HS-5 (cell line): Measurements from ENCODE around the gene ADGRD1.
"Not testable (repeated sequence)": the region's sequence is repeated elsewhere in the genome, so short reads cannot be mapped to it uniquely, and the experiment has no call there.

ENCODE experiments used
- DNase-seq: peaks from one replicate; pipeline ENCODE4 v3.0.0-alpha.2; 2012; ENCODE audit warnings: low read depth

The ADGRD1 gene

DNA sequence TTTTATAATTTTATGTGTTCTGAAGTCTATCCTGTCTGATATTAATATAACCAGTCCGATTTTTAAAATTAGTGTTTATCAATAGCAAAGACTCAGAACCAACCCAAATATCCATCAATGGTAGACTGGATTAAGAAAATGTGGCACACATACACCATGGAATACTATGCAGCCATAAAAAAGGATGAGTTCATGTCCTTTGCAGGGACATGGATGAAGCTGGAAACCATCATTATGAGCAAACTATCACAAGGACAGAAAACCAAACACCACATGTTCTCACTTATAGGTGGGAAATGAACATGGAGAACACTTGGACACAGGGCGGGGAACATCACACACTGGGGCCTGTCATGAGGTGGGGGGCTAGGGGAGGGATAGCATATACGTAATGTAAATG, 16.2 kb upstream of the ADGRD1 start:
- not testable (repeated sequence) for DNase-seq

DNA sequence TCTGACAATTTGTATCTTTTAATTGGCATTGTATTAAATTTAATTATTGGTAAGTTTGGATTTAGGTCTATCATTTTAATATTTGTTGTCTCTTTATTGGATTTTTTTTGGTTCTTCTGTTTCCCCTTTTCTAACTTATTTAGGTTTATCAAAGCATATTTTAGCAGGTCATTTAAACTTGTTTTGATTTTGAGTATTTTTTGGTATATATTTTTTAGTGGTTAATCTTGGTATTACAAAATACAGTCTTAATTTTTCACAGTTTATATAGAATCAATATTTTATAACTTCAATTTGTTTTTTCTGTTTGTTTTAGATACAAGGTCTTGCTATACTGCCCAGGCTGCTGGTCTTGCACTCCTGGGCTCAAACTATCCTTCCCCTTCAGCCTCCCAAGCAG, 15.5 kb upstream of the ADGRD1 start:
- DNase-seq, result no peak

DNA sequence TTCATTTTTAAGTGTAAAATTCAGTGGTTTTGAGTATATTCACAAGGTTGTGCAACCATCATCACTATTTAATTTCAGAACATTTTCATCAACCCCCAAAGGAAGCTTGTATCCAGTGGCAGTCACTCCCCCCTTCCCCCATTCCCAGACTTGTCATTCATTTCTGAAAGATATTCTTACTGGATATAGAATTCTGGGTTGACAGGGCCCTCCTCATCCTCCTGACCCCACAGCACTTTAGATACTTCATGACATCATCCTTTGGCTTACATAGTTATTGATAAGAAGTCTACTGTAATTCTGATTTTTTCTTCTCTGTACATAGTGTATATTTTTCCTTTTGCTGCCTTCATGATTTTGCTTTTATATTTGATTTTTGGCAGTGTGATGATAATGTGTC, 8.8 kb upstream of the ADGRD1 start:
- DNase-seq, result no peak

DNA sequence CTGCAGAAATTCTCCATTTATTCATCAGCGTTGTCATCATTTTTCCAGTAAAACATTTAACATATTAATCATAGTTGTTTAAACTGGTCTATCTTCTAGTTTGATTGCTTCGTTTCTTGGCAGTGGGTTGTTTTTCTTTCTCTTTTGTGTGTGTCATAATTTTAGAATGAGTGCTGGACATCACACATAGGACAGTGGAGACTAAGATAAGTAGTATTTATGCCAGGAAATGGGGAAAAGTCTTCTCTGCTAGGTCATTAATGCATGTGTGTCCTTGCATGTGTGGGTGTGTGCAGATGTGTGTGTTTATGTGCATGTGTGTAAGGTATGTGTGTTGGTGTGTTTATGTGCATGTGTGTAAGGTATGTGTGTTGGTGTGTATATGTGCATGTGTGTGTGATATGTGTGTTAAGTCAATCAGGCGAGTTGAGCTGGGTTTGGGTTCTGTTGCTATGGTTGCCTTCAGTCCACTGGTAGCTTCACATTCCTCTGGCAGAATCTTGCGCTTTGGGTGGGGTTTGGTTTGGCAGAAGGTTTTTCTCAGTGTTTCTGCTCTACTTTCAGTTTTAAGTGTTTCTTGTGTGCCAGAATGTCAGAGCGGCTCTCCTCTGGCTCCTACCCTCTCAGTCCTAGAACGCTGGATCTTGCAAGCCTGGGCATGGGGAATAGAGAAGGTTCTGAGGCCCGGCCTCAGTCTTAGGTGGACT, 7.8 kb upstream of the ADGRD1 start:
- no peak for DNase-seq

DNA sequence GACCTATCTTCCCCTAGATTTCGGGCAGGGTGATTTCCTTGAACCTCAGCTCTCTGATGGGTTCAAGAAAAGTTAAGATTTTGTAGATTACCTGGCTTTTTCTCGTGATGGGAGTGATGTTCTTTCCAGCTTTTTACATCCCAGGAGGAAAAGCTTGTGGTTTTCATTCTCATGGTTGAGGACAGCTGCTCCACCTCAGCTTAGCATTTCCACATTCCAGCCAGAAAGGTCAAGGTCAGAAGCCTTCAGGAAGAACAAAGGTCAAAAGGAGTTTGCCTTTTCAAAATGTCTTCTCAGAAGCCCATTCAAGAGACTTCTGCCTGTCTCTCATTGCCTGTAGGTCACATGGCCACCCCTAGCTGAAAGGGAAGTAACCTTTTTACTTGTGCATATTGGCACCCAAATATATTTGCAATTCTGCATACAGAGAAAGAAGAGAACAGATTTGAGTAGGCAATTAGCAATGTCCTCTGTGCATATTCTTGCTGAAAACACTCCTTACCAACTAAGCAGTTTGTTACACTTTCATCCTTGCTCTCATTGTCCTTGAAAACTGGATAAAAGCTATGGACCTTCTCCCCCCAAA, 6.6 kb upstream of the ADGRD1 start:
- DNase-seq, result no peak

DNA sequence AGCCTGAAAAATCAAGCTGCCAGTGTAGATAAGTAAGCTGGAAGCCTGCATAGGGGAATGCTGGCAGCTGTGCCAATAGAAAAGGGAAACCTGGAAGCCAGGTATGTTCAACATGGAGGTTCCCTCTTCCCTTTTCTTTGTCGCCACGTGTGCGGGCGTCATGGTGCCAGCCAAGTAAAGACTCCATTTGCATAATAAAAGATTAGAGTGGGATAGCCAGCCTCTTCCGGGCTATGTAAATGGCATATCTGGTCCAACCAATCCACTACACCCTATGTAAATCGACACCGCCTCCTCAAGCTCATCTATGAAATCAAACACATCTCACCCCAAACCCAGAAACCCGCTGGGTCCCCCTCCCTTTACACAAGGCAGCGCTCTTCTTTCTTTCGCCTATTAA, 5.6 kb upstream of the ADGRD1 start:
- no peak for DNase-seq

DNA sequence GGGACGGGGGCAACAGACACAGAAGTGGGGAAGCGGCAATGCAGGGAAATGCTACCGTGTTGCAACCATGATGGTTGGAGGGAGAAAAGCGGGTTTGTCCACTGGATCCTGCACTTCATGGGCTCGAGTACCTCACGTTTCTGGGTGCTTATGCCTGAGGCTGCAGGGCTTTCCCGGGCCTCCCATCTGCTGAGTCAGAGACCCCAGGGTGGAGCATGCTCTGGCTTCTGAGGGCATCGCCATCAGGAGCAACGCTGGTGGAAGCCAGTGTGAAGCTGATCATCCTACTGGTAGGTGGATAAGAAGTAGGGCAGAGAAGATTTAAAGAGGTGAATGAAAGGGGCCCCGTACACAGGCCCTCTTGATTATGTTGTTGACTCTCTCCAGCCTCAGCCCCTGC, 5.0 kb upstream of the ADGRD1 start:
- no peak for DNase-seq

DNA sequence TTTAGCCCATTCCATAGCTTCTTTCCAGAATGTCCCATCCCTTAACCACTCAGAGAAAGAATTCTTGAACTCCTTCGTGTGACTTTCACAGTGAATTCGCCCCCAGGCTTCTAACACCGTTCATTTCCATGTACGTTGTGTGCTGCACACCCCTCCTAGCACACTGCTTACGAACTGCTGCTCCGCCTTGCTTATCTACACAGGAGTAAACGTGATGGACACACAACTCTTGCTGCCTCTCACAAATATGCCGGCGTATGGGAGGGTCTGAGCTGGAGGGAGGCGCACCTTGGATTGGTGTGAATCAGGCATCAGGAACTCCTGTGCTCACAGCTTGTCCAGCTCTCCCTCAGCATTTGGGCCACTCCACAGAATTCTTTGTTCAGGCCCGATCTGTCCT, 3.9 kb upstream of the ADGRD1 start:
- no peak for DNase-seq

DNA sequence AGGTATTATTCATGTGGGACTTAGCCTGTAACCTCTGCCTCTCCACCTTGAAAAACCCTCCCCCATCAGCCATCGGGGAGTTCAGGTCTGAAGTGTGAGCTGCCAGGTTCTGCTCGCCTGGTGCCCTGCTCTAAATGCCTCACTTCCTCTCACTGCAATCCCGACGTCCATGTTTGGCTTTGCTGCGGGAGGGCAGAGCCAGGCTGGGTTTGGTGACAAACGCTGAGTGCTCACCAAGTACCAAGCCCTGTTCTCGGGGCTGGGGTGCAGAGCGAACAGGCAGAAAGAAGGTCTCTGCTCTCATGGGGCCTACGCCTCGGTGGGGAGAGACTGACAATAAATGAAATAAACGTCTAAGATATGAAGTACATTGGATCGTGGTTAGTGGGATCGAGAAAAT, 2.1 kb upstream of the ADGRD1 start:
- DNase-seq, result no peak

DNA sequence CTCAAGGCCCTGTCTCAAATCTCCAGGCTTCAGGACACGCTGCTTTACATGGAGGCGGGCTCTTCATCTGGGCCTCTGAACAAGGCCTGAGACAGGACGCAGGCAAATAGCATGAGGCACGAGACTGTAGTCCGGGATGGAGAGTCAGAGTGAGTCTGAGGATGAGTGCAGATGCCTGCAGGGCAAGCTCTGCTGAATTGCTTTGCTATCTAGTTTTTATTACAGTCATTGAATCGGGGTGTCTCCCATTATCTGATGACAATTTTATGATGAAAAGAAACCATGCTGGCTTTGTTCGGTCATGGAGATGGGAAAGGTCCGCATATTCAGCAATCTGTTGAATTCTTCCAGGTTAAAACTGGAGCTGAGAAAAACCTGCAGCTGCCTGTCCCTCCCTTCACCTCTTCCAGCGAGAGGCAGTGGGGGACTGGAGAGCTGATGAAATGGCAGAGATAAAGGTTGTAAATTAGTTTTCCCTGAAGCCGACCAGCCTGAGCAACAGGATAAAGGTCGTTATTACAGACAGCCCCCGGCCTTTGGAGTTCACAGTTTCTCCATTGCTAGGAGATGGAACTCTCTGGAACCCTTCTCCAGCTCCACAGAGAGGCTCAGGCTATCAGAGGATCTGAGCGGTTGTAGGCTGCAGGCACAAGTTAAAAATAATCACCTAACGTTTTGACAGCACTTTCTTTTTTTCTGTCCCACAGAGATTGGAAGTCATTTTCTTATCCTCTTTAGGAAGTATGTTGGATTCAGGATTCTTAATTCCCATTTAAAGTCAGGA, 1.3 kb upstream of the ADGRD1 start:
- DNase-seq, result no peak

DNA sequence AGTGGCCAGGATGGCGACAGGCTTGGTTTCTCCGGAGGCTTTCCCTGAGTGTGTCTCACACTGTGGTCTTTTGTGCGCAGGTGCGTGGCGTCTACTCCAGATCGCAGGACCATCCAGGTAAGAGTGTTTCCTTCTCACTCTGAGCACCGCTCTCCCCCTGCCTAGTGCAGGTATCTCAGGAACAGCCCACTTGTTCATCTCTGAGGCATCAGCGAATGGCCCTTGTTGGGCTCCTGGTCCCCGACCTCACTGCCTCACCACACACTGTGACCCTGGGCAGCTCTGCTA, 781 bp downstream of the ADGRD1 start:
- no peak for DNase-seq

DNA sequence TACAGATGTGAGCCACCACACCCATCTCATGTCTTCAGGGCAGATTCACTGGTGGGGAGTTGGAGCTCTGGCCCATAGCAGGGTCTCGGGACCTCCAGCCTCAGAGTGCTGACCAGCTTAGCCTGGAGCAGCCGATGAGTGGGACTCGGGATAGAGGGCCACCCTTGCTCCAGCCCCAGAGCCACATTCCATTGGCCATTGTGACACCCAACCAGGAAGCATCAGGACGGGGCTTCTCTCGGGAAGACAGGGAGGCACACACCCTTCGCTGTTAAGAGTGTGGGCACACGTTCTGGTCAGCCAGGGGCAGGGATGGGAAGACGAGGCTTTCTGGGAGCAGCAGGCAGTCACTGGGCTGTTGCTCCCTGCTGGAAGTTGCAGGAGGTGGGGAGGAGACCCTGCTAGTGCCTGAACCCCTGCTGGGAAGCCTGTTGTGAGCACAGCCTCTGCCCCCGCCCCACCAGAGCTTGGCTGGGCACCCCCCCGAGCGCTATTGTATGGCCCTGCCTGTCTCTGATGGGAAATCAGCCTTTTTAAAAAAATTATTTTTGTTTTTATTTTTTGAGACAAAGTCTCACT, 1.6 kb downstream of the ADGRD1 start:
- DNase-seq, result no peak

DNA sequence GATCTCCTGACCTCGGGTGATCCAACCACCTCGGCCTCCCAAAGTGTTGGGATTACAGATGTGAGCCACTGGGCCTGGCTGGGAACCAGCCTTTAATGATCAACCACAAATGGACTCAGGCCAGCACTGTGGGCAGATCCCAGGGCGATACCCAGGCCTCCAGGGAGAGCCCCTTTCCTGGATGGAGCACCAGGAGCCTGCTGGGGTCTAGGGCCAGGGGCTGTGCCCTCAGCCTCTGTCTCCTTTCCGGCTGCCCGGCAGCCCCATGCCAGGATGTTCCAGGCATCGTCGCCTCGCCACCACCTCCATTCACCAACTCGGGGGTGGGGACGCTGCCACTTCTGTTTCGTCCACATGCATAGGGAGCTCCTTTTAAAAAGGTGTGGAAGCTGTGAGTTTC, 2.3 kb downstream of the ADGRD1 start:
- DNase-seq, result no peak

DNA sequence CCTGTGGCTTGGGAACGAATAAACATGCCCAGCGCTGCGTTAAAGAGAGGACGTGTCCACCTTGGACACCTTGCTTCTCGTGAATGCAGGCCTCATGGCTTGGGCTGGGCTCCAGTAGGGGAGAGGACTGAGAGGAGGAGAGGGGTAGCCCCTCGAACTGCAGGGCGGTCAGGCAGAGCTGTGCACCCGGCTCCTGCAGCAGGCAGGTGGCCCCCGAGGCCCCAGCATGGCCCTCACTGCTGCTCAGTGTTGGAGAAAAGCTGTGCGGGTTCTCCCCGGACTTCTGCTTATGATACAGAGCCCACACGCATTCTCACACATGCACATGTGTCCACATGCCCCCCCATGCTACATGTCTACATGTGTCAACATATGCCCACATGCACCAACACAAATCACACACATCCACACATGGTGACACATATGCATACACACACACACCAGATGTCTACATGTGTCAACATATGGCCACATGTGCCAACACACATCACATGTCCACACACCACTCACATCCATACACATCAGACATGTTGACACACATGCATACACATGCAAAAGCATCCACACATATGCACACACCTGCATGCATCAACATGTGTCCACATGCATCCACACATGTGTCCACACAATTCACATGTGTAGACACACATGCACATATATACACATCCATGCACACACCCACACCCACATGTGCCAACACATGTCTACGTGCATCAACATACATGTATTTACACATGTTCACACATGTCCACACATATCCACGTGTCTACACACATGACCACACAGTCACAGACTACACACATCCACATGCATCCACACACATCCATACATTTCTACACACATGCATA, 3.0 kb downstream of the ADGRD1 start:
- no peak for DNase-seq

DNA sequence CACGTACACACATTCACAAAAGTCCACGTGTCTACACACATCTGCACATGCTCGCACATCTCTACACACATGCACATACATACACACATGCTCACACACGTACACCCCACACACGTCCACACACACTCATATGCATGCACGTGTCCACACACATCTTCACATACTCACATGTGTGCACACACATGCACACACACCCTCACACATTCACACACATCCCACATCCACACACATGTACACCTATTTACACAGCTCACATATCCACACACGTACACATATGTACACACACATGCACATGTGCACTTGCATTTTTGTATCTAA, 3.6 kb downstream of the ADGRD1 start:
- DNase-seq, result no peak

DNA sequence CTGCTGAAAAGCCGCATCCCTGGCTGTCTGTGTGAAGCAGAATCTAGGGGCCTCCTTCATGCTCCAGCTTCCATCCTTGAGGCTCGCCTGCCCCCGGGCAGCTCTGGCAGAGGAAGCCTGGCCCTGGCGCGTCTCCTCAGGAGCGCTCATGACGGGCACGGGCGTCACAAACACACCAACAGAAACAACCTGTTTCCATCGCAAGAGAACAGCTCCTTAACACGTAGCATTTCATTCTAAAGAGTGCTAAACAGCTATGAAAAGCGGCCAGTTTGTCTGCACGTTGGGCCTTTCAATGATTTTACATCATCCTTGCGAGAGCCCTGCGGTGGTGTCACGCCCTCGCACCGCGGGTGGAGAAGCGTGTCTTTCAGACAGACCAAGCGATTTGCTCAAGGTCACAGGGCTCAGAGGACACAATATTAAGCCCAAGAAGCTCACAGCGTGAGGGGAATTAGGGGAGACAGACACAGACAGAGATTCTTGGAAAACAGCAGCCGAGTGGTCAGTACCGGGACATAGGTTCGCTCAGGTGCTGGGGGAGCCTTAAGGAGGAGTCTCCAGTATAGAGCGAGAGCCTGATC, 4.9 kb downstream of the ADGRD1 start:
- no peak for DNase-seq

DNA sequence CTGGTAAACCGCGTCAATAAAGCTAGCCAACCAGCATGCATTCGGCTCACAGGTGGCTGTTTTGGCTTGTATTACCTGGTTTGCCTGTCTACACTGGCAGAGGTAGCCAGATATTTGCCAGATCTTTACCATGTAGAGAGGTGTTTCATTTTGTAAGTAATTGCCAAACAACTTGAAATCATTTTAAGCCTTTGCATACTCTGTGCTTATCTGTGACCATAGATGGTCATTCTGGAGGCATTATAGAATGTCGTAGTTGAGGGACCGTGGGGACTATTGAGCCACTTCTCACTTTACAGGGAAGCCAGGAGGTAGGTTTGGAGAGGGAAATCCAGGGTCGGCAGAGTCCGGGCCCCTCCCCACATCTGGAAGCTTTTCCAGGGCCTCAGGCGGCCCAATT, 5.9 kb downstream of the ADGRD1 start:
- DNase-seq, result no peak

DNA sequence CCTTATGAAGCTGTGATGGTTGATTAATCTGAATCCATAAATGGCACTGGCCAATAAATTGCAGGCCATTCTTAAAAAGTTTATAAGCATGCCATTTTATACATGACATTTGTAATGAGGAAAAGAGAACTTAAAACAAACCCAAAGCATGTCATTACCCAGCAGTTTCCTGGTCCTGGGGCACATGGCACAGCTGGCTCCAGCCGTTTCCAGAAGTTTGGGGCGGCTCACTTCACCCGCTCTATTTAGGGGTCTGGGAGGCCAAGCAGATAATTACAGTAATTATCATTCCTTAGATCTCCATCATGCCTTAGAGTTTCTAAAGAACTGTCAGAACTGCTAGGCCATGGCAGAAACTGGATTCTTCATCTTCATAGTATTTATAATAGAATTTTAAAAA, 6.4 kb downstream of the ADGRD1 start:
- no peak for DNase-seq

DNA sequence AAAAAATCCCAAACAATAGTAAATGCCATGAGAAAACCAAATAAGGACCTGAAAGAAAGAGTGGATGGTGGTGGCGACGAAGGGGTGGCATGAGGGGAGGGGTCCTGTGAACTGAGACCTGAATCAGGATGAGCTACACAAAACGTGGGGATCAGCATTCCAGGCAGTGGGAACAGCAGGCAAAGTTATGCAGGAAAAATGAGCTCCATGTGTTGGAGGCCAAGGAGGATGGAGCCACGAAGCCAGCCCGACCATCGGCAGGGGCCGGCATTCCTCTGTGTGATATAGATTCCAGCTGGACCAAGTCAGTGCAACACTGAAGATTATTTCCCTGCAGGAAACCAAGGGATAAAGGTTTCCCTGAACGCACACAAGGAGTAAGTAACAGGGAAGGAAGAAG, 7.1 kb downstream of the ADGRD1 start:
- no peak for DNase-seq

DNA sequence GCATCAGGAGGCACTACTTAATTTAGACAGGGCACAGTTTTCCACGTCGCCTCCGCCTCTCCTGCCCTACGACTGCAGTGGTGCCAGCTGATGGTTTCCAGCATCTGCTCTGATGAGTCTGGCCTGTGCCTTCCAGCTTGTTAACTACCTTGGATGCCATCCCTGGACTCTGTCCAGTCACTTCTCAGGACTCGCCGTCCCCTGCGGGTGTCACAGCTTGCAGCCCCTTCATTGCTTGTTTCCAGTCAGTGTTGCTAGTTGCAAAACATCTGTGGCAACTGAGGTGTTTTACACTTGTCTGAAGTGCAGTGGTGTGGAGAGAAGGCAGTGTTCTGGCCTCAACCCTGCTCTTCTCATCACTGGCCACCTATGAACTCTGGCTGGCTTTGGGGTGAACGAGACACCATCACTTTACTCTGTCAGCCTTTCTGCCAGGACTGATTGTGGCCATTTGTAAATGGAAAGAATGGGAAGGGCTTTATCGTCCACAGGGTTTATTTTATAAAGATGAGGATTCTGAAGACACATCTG, 8.3 kb downstream of the ADGRD1 start:
- no peak for DNase-seq

DNA sequence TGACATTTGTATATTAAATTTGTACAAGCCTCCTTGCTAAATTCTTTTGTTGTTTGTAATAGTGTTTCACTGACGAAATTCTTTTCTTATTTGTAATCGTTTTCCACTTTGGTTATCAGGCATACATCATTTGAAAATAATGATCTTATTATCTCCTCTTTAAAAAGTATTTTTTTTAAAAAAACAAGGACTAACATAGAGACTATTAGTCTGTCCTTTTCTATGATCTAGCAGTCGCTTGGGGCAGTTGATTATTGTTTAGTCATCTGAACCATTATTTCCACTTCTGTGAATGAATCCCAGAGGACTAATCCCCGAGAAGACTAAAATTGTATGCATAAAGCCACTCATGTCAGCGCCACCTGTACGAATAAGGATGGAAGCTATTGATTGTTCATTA, 11.5 kb downstream of the ADGRD1 start:
- peak; percentile 6 for DNase-seq

DNA sequence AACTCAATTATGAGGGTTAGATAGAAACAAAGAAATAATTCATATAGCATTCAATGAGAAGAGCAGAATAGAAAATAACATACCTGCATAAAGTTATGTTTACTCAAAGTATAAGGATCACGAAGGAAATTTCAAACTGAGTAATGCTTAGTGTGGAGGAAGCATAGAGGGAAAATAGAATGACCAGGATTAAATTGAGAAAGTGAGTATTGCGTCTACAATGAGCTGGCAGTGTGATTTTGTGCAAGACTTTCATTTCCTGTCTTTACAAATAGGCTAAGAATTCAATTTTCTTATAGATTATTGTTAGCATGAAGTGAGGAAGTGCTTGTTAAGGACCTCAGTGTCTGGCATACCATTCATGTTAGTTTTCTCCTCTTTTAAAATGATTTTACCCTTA, 12.0 kb downstream of the ADGRD1 start:
- DNase-seq, result peak; percentile 68
